Measurements from ENCODE around the gene ADAMTS10. TPM values are rescaled to one million over a fixed set of nuclear protein-coding genes. Genes with fewer than 3 reads are reported as not detected.

ADAMTS10 gene
- total RNA-seq, 1 donor from 2014 or later, result 5.8 TPM

DNA sequence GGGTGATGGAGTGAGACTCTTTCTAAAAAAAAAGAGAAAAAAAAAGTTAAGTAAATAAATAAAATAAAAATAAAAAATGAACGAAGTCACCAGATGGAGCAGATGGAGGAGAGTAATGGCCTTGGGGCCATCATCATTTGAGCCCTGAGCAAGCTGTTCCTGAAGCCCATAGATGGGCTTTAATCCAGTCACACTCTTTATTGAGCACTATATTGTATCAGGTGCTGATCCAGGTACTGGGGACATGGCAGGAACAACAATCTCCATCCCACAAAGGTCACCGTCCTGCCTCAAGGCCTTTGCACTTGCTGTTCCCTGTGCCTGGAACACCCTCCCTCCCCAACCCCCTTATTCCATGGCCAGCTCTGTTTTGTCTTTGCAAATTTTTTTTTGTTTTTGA lies 3.9 kb upstream of the ADAMTS10 start:
- no peak for DNase-seq (ENCODE audit: low spot score)
- Mint-ChIP-seq H3K4me1 (peaks cover 23% of the 10 kb centered on the region), H3K36me3 (peaks cover 3% of the 10 kb centered on the region), H3K9me3 (no peaks in the 10 kb centered on the region), H3K27me3 (ENCODE audit: insufficient read depth, low read depth) (peaks cover 18% of the 10 kb centered on the region), H3K4me3 (no peak overlapping the region), H3K27ac (no peak overlapping the region)
- no peaks in the 10 kb centered on the region for H4K20me1 ChIP-seq (ENCODE audit: low read depth)
- no peaks in the 10 kb centered on the region for H3K36me3 ChIP-seq
- H3K9ac ChIP-seq, result no peak overlapping the region
- no peaks in the 10 kb centered on the region for H3K4me1 ChIP-seq
- H2AFZ ChIP-seq (replicated peaks), result no peak overlapping the region
- H3K27ac ChIP-seq, result no peak overlapping the region
- peaks cover 17% of the 10 kb centered on the region for H3F3A ChIP-seq (ENCODE audit: low read depth)
- peaks cover 4% of the 10 kb centered on the region for H3K79me2 ChIP-seq (ENCODE audit: low read depth)
- no peak for TF ChIP-seq EZH2 (IDR thresholded peaks at IDR 0.05)
- no peak for TF ChIP-seq EZH2phosphoT487 (IDR thresholded peaks at IDR 0.05)
- TF ChIP-seq, protein P1, sequence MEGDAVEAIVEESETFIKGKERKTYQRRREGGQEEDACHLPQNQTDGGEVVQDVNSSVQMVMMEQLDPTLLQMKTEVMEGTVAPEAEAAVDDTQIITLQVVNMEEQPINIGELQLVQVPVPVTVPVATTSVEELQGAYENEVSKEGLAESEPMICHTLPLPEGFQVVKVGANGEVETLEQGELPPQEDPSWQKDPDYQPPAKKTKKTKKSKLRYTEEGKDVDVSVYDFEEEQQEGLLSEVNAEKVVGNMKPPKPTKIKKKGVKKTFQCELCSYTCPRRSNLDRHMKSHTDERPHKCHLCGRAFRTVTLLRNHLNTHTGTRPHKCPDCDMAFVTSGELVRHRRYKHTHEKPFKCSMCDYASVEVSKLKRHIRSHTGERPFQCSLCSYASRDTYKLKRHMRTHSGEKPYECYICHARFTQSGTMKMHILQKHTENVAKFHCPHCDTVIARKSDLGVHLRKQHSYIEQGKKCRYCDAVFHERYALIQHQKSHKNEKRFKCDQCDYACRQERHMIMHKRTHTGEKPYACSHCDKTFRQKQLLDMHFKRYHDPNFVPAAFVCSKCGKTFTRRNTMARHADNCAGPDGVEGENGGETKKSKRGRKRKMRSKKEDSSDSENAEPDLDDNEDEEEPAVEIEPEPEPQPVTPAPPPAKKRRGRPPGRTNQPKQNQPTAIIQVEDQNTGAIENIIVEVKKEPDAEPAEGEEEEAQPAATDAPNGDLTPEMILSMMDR (IDR thresholded peaks at IDR 0.05), result no peak
- no peak overlapping the region for H3K4me2 ChIP-seq
- no peaks in the 10 kb centered on the region for H3K9me3 ChIP-seq (ENCODE audit: low read depth)
- H3K4me3 ChIP-seq, result no peak overlapping the region
- no peaks in the 10 kb centered on the region for H3K27me3 ChIP-seq

DNA sequence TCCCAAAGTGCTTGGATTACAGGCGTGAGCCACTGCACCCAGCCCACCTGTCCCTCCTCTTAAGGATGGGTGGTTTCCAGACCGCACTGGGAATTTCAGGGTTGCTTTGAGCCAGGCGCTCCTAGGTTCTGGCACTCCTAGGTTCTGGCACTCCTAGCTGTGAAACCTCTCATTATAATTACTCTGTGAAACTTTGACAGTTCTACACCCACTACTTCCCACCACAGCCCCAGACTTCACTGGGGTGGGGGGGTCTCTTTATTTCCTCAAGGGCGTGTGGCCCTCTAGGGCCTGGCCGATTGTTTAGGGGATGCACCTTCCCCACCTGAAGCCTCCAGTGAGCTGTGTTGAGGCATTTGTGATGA lies 2.3 kb upstream of the ADAMTS10 start:
- peaks cover 9% of the 10 kb centered on the region for H4K20me1 ChIP-seq (ENCODE audit: low read depth)
- Mint-ChIP-seq H3K9me3 (no peaks in the 10 kb centered on the region), H3K27ac (no peak overlapping the region), H3K27me3 (ENCODE audit: insufficient read depth, low read depth) (peaks cover 20% of the 10 kb centered on the region), H3K36me3 (peaks cover 3% of the 10 kb centered on the region), H3K4me3 (peak overlapping the region; percentile 72), H3K4me1 (peaks cover 36% of the 10 kb centered on the region)
- no peaks in the 10 kb centered on the region for H3K27me3 ChIP-seq
- H3K4me3 ChIP-seq, result no peak overlapping the region
- peaks cover 4% of the 10 kb centered on the region for H3K79me2 ChIP-seq (ENCODE audit: low read depth)
- H3K9ac ChIP-seq, result no peak overlapping the region
- TF ChIP-seq EZH2 (IDR thresholded peaks at IDR 0.05) (no peak), EZH2phosphoT487 (IDR thresholded peaks at IDR 0.05) (no peak)
- TF ChIP-seq, protein P1 (IDR thresholded peaks at IDR 0.05), result no peak
- H3K9me3 ChIP-seq (ENCODE audit: low read depth), result no peaks in the 10 kb centered on the region
- peaks cover 14% of the 10 kb centered on the region for H3K4me1 ChIP-seq
- H3K27ac ChIP-seq, result no peak overlapping the region
- no peak overlapping the region for H2AFZ ChIP-seq (replicated peaks)
- H3K36me3 ChIP-seq, result no peaks in the 10 kb centered on the region
- peaks cover 31% of the 10 kb centered on the region for H3F3A ChIP-seq (ENCODE audit: low read depth)
- no peak overlapping the region for H3K4me2 ChIP-seq
- DNase-seq (ENCODE audit: low spot score), result no peak

DNA sequence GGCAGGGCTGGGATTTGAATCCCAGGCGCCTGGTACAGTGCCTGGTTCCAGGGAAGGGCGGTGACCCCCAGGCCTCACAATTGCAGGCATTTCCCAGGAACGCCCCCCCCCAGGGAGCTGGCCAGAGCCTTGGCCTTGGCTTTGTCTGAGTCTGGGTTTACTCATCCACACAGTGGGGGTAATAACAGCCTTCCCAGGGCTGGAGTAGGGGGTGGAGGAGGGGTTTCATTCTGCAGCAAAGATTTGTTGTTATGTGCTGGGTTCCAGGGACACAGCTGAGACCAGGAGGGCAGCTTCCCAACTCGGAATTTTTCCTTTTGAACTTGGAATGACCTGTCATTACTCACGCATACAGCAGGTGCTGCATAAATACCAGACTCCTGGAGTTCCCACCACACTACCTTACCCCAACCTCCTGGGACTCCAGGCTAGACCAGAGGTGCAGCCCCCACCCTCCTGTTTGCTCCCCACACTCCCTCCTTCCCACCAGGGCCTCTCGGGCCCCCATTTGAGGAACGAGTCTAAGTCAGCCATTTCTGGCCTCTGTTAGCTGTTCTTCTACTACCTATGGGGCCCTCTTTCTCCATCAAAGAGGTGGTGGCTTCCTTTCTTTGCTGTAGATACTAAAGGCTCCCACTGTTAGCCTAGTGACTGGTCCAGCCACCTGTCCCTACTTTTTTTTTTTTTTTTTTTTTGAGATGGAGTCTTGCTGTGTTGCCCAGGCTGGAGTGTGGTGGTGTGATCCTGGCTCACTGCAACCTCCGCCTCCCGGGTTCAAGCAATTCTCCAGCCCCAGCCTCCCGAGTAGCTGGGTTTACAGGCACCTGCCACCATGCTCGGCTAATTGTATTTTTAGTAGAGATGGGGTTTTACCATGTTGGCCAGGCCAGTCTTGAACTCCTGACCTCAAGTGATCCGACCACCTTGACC lies 1.6 kb upstream of the ADAMTS10 start:
- no peak overlapping the region for H3K27ac ChIP-seq
- H2AFZ ChIP-seq (replicated peaks), result no peak overlapping the region
- H3K9ac ChIP-seq, result no peak overlapping the region
- H3K4me1 ChIP-seq, result peaks cover 14% of the 10 kb centered on the region
- H3K36me3 ChIP-seq, result no peaks in the 10 kb centered on the region
- peaks cover 31% of the 10 kb centered on the region for H3F3A ChIP-seq (ENCODE audit: low read depth)
- DNase-seq (ENCODE audit: low spot score), result no peak
- Mint-ChIP-seq H3K27me3 (ENCODE audit: insufficient read depth, low read depth) (peaks cover 17% of the 10 kb centered on the region), H3K36me3 (peaks cover 3% of the 10 kb centered on the region), H3K27ac (no peak overlapping the region), H3K9me3 (no peaks in the 10 kb centered on the region), H3K4me3 (peak overlapping the region; percentile 82), H3K4me1 (peaks cover 36% of the 10 kb centered on the region)
- no peak overlapping the region for H3K4me3 ChIP-seq
- H4K20me1 ChIP-seq (ENCODE audit: low read depth), result peaks cover 9% of the 10 kb centered on the region
- no peaks in the 10 kb centered on the region for H3K9me3 ChIP-seq (ENCODE audit: low read depth)
- H3K79me2 ChIP-seq (ENCODE audit: low read depth), result peaks cover 4% of the 10 kb centered on the region
- no peak for TF ChIP-seq EZH2 (IDR thresholded peaks at IDR 0.05)
- H3K27me3 ChIP-seq, result no peaks in the 10 kb centered on the region
- H3K4me2 ChIP-seq, result no peak overlapping the region

DNA sequence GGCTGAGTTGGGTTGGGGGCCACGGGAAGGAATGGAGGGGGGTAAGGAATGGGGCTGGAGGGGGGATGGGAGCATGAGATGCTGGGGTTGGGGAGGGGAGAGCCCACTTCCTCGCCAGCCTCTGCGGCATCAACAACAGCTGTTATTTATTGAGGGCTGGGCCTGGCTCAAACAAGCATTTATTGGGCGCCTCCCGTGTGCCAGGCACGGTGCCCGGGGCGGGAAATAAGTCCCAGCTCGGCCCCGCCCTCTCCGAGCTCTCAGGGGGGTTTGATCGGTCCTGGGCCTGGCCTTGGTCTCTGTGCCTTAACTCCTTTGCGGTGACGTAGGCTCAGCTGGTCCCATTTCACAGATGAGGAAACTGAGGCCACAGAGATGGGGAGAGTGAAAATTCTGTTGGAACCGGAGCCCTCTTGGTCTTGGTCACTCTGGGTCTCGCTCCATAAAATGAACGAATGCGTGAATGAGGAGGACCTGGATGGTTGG lies 919 bp upstream of the ADAMTS10 start:
- Histone ChIP-seq H3K27me3 (no peaks in the 10 kb centered on the region), H3K27ac (no peak overlapping the region), H3K4me2 (no peak overlapping the region), H3K9me3 (ENCODE audit: low read depth) (no peaks in the 10 kb centered on the region), H3K36me3 (no peaks in the 10 kb centered on the region), H3K79me2 (ENCODE audit: low read depth) (peaks cover 4% of the 10 kb centered on the region), H3K4me1 (peaks cover 14% of the 10 kb centered on the region), H3K9ac (no peak overlapping the region), H3F3A (ENCODE audit: low read depth) (peaks cover 31% of the 10 kb centered on the region), H3K4me3 (no peak overlapping the region), H4K20me1 (ENCODE audit: low read depth) (peaks cover 9% of the 10 kb centered on the region), H2AFZ (replicated peaks) (no peak overlapping the region)
- Mint-ChIP-seq H3K36me3 (peaks cover 3% of the 10 kb centered on the region), H3K27me3 (ENCODE audit: insufficient read depth, low read depth) (peaks cover 18% of the 10 kb centered on the region), H3K9me3 (peaks cover 2% of the 10 kb centered on the region), H3K27ac (no peak overlapping the region), H3K4me1 (peaks cover 36% of the 10 kb centered on the region), H3K4me3 (peak overlapping the region; percentile 82)
- no peak for DNase-seq (ENCODE audit: low spot score)
- TF ChIP-seq, protein P1 (IDR thresholded peaks at IDR 0.05), result no peak
- no peak for TF ChIP-seq EZH2phosphoT487 (IDR thresholded peaks at IDR 0.05)
- no peak for TF ChIP-seq EZH2 (IDR thresholded peaks at IDR 0.05)
